ENCODE results near the gene C13orf46. TPM values are rescaled to one million over a fixed set of nuclear protein-coding genes. Genes with fewer than 3 reads are reported as not detected.

C13orf46 gene
- total RNA-seq, 4 donors from 2014 or later: 0.17 to 0.94 (median 0.44) TPM; not detected in 1

DNA sequence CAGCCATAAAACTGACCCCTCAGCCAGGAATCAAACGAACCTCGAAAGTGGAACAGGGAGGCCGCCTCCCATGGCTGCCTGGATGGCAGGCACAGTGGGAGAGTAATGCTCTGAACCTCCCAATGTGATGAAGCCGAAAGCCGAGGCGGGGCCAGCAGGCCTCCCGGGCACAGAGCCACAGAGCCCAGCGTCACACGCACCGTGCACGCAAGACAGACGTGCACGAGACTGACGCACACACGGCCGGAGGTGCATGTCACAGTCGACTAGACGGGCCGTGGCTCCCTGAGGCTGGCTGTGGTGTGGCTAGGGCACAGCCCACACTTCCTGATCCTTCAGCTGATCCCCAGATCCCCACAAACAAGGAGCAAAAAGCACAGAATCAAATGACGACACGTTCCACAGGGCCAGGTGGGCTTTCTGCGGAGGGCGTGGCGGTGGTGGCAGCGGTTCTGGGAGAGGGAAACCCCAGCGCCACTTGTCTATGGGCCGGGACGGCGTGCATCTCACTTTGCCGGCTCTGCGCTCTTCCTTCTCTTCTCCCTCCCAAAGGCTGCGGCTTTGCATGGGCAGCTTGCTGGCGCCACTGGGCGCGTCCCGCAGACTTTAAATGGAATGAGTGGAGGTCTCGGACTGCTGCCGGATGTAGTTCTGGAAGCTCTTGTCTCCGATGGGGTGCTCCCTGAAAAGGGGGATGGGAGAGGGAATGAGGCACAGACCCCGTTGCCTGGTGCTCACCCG lies 5.0 kb upstream of the C13orf46 start:
- TF ChIP-seq, protein P1, sequence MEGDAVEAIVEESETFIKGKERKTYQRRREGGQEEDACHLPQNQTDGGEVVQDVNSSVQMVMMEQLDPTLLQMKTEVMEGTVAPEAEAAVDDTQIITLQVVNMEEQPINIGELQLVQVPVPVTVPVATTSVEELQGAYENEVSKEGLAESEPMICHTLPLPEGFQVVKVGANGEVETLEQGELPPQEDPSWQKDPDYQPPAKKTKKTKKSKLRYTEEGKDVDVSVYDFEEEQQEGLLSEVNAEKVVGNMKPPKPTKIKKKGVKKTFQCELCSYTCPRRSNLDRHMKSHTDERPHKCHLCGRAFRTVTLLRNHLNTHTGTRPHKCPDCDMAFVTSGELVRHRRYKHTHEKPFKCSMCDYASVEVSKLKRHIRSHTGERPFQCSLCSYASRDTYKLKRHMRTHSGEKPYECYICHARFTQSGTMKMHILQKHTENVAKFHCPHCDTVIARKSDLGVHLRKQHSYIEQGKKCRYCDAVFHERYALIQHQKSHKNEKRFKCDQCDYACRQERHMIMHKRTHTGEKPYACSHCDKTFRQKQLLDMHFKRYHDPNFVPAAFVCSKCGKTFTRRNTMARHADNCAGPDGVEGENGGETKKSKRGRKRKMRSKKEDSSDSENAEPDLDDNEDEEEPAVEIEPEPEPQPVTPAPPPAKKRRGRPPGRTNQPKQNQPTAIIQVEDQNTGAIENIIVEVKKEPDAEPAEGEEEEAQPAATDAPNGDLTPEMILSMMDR (IDR thresholded peaks at IDR 0.05; ENCODE audit: low read depth): no peak

DNA sequence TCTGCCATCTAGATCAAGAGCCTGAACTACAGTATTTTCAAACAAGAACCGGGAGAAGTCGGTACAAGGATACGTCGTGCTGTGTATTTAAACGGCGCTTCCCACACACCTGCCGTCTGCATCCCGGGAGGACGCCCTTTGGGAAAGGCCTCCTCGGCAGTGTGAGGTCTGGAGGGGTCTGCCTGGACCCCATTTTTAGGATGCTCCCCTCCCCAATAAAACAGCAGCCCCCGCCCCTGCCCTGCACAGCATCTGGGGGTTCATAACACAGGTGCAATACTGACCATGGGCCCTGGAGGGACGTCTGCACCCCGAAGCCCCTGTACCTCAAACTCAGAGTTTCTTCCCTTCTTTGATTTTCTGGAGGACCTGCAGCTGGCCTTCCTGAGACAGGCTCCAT lies 4.1 kb upstream of the C13orf46 start:
- TF ChIP-seq, protein P1 (IDR thresholded peaks at IDR 0.05; ENCODE audit: low read depth): no peak

DNA sequence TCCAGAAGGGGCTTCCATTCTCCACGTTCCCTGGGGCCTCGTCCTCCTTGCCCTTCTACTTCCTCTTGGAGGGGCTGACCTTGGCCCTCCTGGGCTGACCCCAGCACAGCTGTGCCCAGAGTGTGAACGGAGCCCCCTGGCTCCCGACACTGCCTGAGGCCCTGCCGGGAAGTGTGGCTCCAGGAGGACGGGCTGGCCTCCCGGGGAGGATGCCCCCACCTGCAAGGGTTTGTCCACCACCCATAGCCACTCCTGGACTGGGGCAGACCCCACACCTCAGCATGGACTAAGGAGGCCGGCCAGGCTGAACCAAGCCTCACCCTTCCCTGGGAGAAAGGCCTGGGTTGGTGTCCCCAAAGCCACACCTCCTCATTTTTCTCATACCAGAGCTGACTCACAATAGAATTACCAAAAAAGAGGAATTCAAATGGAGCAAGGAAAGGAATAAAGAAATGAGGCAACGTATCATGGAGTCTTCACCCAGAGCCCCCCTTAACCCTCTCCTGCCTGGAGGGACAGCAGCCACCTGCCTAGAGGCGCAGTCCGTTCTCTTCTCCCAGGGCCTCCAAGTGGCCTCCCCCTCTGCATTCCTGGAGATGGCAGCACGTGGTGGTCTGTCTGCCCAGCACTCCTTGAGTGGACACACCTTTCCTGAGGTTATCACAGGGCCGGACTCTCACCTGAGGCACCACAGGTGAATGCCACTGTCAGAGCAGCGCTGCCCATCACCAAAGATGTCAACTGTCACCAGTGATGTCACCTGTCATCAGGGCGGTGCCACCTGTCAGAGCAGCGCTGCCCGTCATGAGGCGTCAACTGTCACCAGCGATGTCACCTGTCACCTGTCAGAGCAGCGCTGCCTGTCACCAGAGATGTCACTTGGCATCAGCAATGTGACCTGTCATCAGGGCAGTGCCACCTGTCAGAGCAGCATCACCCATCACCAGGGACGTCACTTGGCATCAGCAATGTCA lies 3.1 kb upstream of the C13orf46 start:
- TF ChIP-seq, protein P1 (IDR thresholded peaks at IDR 0.05; ENCODE audit: low read depth): no peak

DNA sequence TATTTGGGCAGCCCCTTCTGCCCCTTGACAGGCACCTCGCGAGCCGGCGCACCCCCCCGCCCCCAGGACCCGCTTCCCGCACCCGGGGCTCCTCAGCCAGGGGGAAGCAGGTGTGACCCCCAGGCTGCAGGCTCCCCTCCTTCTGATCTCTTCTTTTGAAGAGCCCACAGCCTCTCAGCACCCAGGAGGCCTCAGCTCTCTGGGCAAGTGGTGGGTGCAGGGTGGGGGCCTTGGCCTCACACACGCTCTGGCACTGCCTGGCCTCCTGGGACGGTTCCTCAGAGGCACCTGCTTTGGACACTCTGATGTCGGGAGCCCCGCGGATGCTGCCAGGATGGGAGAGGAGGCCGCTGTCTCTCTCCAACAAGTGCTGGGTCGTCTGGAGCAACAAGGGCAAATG lies 1.5 kb upstream of the C13orf46 start:
- TF ChIP-seq, protein P1 (IDR thresholded peaks at IDR 0.05; ENCODE audit: low read depth): no peak

DNA sequence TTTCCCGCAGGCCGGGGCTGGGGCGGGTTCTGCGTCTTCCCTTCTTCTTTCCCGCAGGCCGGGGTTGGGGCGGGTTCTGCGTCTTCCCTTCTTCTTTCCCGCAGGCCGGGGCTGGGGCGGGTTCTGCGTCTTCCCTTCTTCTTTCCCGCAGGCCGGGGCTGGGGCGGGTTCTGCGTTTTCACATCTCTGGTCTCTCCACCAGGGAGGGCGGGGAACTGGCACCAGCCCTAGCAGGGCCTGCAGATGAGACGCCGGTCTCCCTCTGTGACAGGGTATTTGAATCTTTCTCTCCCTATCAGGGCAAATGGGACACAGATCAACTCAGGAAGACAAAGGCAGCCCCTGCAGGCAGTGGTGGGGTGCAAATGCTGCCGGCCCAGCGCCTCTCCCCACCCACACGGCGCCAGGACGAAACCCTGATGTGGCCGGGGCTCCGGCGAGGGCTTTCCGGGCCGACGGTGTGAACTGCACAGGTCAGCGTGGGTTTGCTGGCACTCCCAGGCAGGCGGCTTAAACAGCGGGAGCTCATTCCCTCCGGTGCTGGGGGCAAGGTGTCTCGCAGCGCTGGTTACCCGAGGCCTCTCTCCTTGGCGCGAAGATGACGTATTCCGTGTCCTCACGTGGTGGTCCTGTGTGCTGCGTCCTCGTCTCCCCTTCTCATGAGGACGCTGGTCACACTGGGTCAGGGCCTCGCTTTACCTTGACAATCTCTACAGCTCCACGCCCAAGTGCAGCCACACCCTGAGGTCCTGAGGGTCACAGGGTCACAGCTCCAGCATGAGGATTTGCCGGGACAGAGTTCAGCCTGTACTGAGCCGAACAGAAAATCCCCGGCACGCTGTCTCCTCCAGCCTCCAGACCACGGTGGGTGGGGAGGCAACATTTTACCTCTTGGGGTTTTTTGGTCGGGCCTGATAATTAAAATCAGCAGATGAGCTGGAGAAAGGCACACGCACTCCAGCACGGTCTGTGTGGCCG lies 717 bp upstream of the C13orf46 start:
- TF ChIP-seq, protein P1 (IDR thresholded peaks at IDR 0.05; ENCODE audit: low read depth): no peak

DNA sequence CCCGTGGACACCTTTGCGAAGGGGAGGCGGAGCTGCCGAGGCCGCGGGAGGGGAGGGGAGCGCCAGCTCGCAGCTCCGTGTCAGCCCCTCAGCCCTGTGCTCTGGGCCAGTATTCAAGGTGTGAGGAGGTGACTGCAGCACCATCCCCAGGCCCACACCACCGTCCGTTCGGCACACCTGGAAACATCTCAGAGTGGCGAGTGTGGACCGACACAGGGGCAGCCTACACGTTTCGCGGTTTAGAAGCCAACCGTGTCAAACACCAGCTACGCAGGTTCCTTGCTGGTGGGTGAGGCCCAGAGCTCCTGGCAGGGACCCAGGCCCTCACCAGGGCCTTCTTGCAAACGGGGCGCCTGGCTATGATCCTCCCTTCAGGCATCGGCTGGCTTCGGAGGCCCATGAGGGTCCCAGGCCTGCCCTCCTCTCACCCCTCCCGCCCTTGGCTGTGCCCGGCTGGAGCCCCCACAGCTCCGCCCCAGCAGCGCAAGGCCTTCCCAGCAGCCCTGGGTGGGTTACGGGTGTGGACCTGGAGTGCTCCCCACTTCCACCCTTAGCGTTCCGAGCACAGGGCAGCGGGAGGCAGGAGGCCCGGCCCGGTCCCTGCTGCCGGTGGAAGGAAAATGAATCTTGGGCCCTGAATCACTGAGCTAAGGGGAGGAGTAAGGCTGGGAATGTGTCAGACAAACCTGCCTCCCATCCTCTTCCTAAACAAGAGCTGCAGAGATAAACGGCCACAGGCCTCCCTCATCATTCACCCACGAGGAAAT lies 1.2 kb downstream of the C13orf46 start:
- TF ChIP-seq, protein P1 (IDR thresholded peaks at IDR 0.05; ENCODE audit: low read depth): no peak

All from subcutaneous adipose tissue (tissue), 4 donors.